Stimulated activated CD8-positive, alpha-beta memory T cell treated with anti-CD3 and anti-CD28 coated beads, Interleukin-15, amount 100 ng/mL, for 48 hours (primary cell): ENCODE data around the gene RPS24.
"Not testable (repeated sequence)": the region's sequence is repeated elsewhere in the genome, so short reads cannot be mapped to it uniquely, and the experiment has no call there.

Experiments used
- DNase-seq, 2 donors: peaks; one replicate each; pipeline ENCODE4 v3.0.0-alpha.2; 2020; ENCODE audit warnings: low read depth in 2 of 2

The RPS24 gene

GRCh38 chr10:78053211-78053868 is 19.7 kb downstream of the RPS24 start:
- no peak for DNase-seq

- no peak for DNase-seq
These were observed 24.9 kb downstream of the RPS24 start for GRCh38 chr10:78058562-78058961.

GRCh38 chr10:78059906-78060702 is 26.4 kb downstream of the RPS24 start:
- no peak for DNase-seq

- DNase-seq: no peak
These were observed 28.6 kb downstream of the RPS24 start for GRCh38 chr10:78062296-78062695.

GRCh38 chr10:78063236-78063635 is 29.6 kb downstream of the RPS24 start:
- DNase-seq: no peak

GRCh38 chr10:78064919-78065318 is 31.3 kb downstream of the RPS24 start:
- not testable (repeated sequence) for DNase-seq

- no peak for DNase-seq
These were observed 31.9 kb downstream of the RPS24 start for GRCh38 chr10:78065611-78066010.

- DNase-seq: no peak
These were observed 32.3 kb downstream of the RPS24 start for GRCh38 chr10:78066012-78066411.

- DNase-seq: no peak
These were observed 33.2 kb downstream of the RPS24 start for GRCh38 chr10:78066728-78067430.

GRCh38 chr10:78069151-78069550 is 35.5 kb downstream of the RPS24 start:
- no peak for DNase-seq

GRCh38 chr10:78070064-78070463 is 36.4 kb downstream of the RPS24 start:
- DNase-seq: not testable (repeated sequence)

- no peak for DNase-seq
These were observed 37.1 kb downstream of the RPS24 start for GRCh38 chr10:78070726-78071125.

GRCh38 chr10:78071140-78071856 is 37.6 kb downstream of the RPS24 start:
- no peak for DNase-seq

- no peak for DNase-seq
These were observed 38.2 kb downstream of the RPS24 start for GRCh38 chr10:78071857-78072179.

GRCh38 chr10:78072504-78072903 is 38.8 kb downstream of the RPS24 start:
- DNase-seq: no peak

GRCh38 chr10:78075806-78076205 is 42.1 kb downstream of the RPS24 start:
- DNase-seq: not testable (repeated sequence)

GRCh38 chr10:78078539-78079330 is 45.1 kb downstream of the RPS24 start:
- no peak for DNase-seq

GRCh38 chr10:78079411-78079810 is 45.7 kb downstream of the RPS24 start:
- no peak for DNase-seq

- no peak for DNase-seq
These were observed 47.6 kb downstream of the RPS24 start for GRCh38 chr10:78081292-78081691.

GRCh38 chr10:78082636-78083035 is 49.0 kb downstream of the RPS24 start:
- no peak for DNase-seq
